Neural cell (in vitro differentiated cells): ENCODE data around the gene EHMT1. TPM values are rescaled to one million over a fixed set of nuclear protein-coding genes. Genes with fewer than 3 reads are reported as not detected.

Experiments
- H2AFZ ChIP-seq: fragments of 200-600, 300-800 bp; sonication (generic), shearing (Covaris generic); 2 replicates; pipeline ENCODE4 v1.6.0; 2014; ENCODE audit warnings: low read depth, mild to moderate bottlenecking, antibody characterized with exemption, low read length, moderate library complexity
- H3F3A ChIP-seq: fragments of 200-600 bp; shearing (Covaris generic); 2 replicates; pipeline ENCODE4 v1.6.1; 2016; ENCODE audit warnings: mild to moderate bottlenecking, moderate library complexity, mixed read lengths, antibody characterized with exemption, low read length; ENCODE audit not compliant: insufficient read depth, poor library complexity, severe bottlenecking
- H3K27ac ChIP-seq: fragments of 200-600, 300-800 bp; sonication (generic), shearing (Covaris generic); 2 replicates; pipeline ENCODE4 v1.5.1; 2014; ENCODE audit warnings: mild to moderate bottlenecking, low read length, moderate library complexity
- H3K27me3 ChIP-seq: fragments of 300-800, 200-600 bp; sonication (generic), shearing (Covaris generic); 2 replicates; pipeline ENCODE4 v1.6.0; 2014; ENCODE audit warnings: mild to moderate bottlenecking, low read depth, low read length, moderate library complexity; ENCODE audit not compliant: insufficient read depth
- H3K36me3 ChIP-seq: fragments of 300-800, 200-600 bp; sonication (generic), shearing (Covaris generic); 2 replicates; pipeline ENCODE4 v1.5.1; 2014; ENCODE audit warnings: mild to moderate bottlenecking, antibody characterized with exemption, low read length, moderate library complexity; ENCODE audit not compliant: insufficient read depth
- H3K4me2 ChIP-seq: fragments of 300-800, 200-600 bp; sonication (generic), shearing (Covaris generic); 2 replicates; pipeline ENCODE4 v1.6.0; 2014; ENCODE audit warnings: mild to moderate bottlenecking, low read length
- H3K4me3 ChIP-seq: fragments of 300-800, 200-600 bp; sonication (generic), shearing (Covaris generic); 2 replicates; pipeline ENCODE4 v1.5.1; 2014; ENCODE audit warnings: mild to moderate bottlenecking, low read length, moderate library complexity
- H3K79me2 ChIP-seq: fragments of 200-600 bp; shearing (Covaris generic); replicated peaks from 2 replicates; pipeline ENCODE4 v1.6.0; 2014; ENCODE audit warnings: mild to moderate bottlenecking, low read length, moderate library complexity; ENCODE audit not compliant: insufficient read depth
- H3K9ac ChIP-seq: fragments of 300-800, 200-600 bp; sonication (generic), shearing (Covaris generic); 2 replicates; pipeline ENCODE4 v1.6.1; 2016; ENCODE audit warnings: mild to moderate bottlenecking, low read length, mixed read lengths
- H3K9me2 ChIP-seq: fragments of 200-600 bp; shearing (Covaris generic); 2 replicates; pipeline ENCODE4 v1.6.1; 2016; ENCODE audit warnings: mild to moderate bottlenecking, low read length, mixed read lengths; ENCODE audit not compliant: insufficient read depth
- H3K9me3 ChIP-seq: fragments of 200-600, 300-800 bp; sonication (generic), shearing (Covaris generic); 2 replicates; pipeline ENCODE4 v1.6.1; 2016; ENCODE audit warnings: mild to moderate bottlenecking, mixed run types, low read length, moderate library complexity, mixed read lengths
- H4K20me1 ChIP-seq: fragments of 200-600 bp; shearing (Covaris generic); 2 replicates; pipeline ENCODE4 v1.6.1; 2016; ENCODE audit warnings: mild to moderate bottlenecking, mixed run types; ENCODE audit not compliant: insufficient read depth
- EP300 ChIP-seq: fragments of 450-650 bp; conservative IDR thresholded peaks from 2 replicates; pipeline ENCODE4 v1.6.1; 2014; ENCODE audit warnings: antibody characterized with exemption, mild to moderate bottlenecking, moderate library complexity; ENCODE audit not compliant: poor library complexity, severe bottlenecking
- EZH2 ChIP-seq: fragments of 200-600, 300-800 bp; shearing (Covaris generic), sonication (generic); IDR thresholded peaks from 2 replicates; pipeline ENCODE4 v1.6.1; 2014; ENCODE audit warnings: antibody characterized with exemption, low read length, borderline replicate concordance, mild to moderate bottlenecking; ENCODE audit not compliant: insufficient read depth, poor library complexity, severe bottlenecking
- MXI1 ChIP-seq: fragments of 450-650 bp; conservative IDR thresholded peaks from 2 replicates; pipeline ENCODE4 v1.6.1; 2014; ENCODE audit warnings: antibody characterized with exemption, mild to moderate bottlenecking; ENCODE audit not compliant: poor library complexity, severe bottlenecking
- POLR2AphosphoS5 ChIP-seq: IDR thresholded peaks from 2 replicates; pipeline ENCODE4 v1.6.1; 2012
- RAD21 ChIP-seq: fragments of 450-650 bp; conservative IDR thresholded peaks from 2 replicates; pipeline ENCODE4 v1.6.1; 2014; ENCODE audit warnings: antibody characterized with exemption, mild to moderate bottlenecking, moderate library complexity
- REST ChIP-seq: IDR thresholded peaks from 2 replicates; pipeline ENCODE4 v1.6.1; 2012; ENCODE audit warnings: borderline replicate concordance
- SMC3 ChIP-seq: fragments of 450-650 bp; conservative IDR thresholded peaks from 2 replicates; pipeline ENCODE4 v1.6.1; 2014; ENCODE audit warnings: antibody characterized with exemption, mild to moderate bottlenecking, moderate library complexity; ENCODE audit not compliant: poor library complexity
- TAF1 ChIP-seq: IDR thresholded peaks from 2 replicates; pipeline ENCODE4 v1.6.1; 2012; ENCODE audit warnings: low read depth
- polyA plus RNA-seq: library from polyadenylated mRNA; depleted of rRNA; stranded (reverse); fragments of >200 nt; gene quantifications from 2 replicates; pipeline ENCODE4 v1.2.3, GENCODE V29; 2014

Gene EHMT1
- polyA plus RNA-seq, 1 donor from 2014 or later = 53.0 TPM

- Histone ChIP-seq H3K9ac (no peak overlapping the region), H3K4me2 (no peak overlapping the region), H3K9me3 (peaks cover 18% of the 10 kb centered on the region), H3K79me2 (peaks cover 4% of the 10 kb centered on the region), H3K27ac (no peak overlapping the region), H4K20me1 (no peaks in the 10 kb centered on the region), H3K36me3 (peaks cover 17% of the 10 kb centered on the region), H3F3A (no peaks in the 10 kb centered on the region), H3K27me3 (no peaks in the 10 kb centered on the region), H3K9me2 (no peaks in the 10 kb centered on the region), H2AFZ (no peak overlapping the region), H3K4me3 (no peak overlapping the region)
- TF ChIP-seq POLR2AphosphoS5 = no peak
Observed at GRCh38 chr9:137731216-137731946, 112.6 kb downstream of the EHMT1 start.

GRCh38 chr9:137731947-137732813, 113.4 kb downstream of the EHMT1 start:
- no peak overlapping the region for H3K9ac ChIP-seq
- no peak overlapping the region for H3K4me2 ChIP-seq
- peaks cover 19% of the 10 kb centered on the region for H3K36me3 ChIP-seq
- peaks cover 13% of the 10 kb centered on the region for H3K9me3 ChIP-seq
- no peak overlapping the region for H2AFZ ChIP-seq
- H3K27me3 ChIP-seq = no peaks in the 10 kb centered on the region
- H3K79me2 ChIP-seq = peaks cover 3% of the 10 kb centered on the region
- H3K9me2 ChIP-seq = no peaks in the 10 kb centered on the region
- no peaks in the 10 kb centered on the region for H4K20me1 ChIP-seq
- no peak overlapping the region for H3K27ac ChIP-seq
- no peak overlapping the region for H3K4me3 ChIP-seq
- no peaks in the 10 kb centered on the region for H3F3A ChIP-seq
- TF ChIP-seq RAD21 (no peak), POLR2AphosphoS5 (no peak), EP300 (no peak), REST (no peak), MXI1 (no peak), SMC3 (no peak), TAF1 (no peak), EZH2 (no peak)

GRCh38 chr9:137733429-137733828, 114.6 kb downstream of the EHMT1 start:
- Histone ChIP-seq H3K4me2 (no peak overlapping the region), H2AFZ (no peak overlapping the region), H3K4me3 (no peak overlapping the region), H3F3A (no peaks in the 10 kb centered on the region), H3K9me2 (no peaks in the 10 kb centered on the region), H3K36me3 (peaks cover 19% of the 10 kb centered on the region), H3K79me2 (no peaks in the 10 kb centered on the region), H4K20me1 (no peaks in the 10 kb centered on the region), H3K9ac (no peak overlapping the region), H3K9me3 (peaks cover 13% of the 10 kb centered on the region), H3K27me3 (no peaks in the 10 kb centered on the region), H3K27ac (no peak overlapping the region)
- no peak for TF ChIP-seq REST
- no peak for TF ChIP-seq EP300
- TF ChIP-seq SMC3 = no peak
